Neuronal stem cell (in vitro differentiated cells): ENCODE results near the gene MYO5A.

Experiments
- DNase-seq: peaks from one replicate; pipeline ENCODE4 v3.0.0-alpha.2; 2013; ENCODE audit warnings: low spot score
- H2AFZ ChIP-seq: one replicate; pipeline ENCODE4 v1.6.1; 2013; ENCODE audit warnings: mild to moderate bottlenecking, low read length, inconsistent platforms
- H2AK5ac ChIP-seq: 2 replicates; pipeline ENCODE4 v1.6.1; 2013; ENCODE audit warnings: low read depth, mild to moderate bottlenecking, inconsistent platforms, low read length, moderate library complexity, mixed read lengths
- H2BK120ac ChIP-seq: 2 replicates; pipeline ENCODE4 v1.6.1; 2013; ENCODE audit warnings: low read depth, mild to moderate bottlenecking, inconsistent platforms, low read length, moderate library complexity, mixed read lengths
- H2BK12ac ChIP-seq: one replicate; pipeline ENCODE4 v1.6.1; 2013; ENCODE audit warnings: low read length, inconsistent platforms
- H2BK15ac ChIP-seq: 2 replicates; pipeline ENCODE4 v1.6.1; 2013; ENCODE audit warnings: mild to moderate bottlenecking, low read length, inconsistent platforms, mixed read lengths
- H2BK5ac ChIP-seq: one replicate; pipeline ENCODE4 v1.6.1; 2013; ENCODE audit warnings: inconsistent platforms, mild to moderate bottlenecking, low read length, moderate library complexity
- H3K14ac ChIP-seq: one replicate; pipeline ENCODE4 v1.6.1; 2013; ENCODE audit warnings: low read length, inconsistent platforms
- H3K18ac ChIP-seq: 2 replicates; pipeline ENCODE4 v1.6.1; 2013; ENCODE audit warnings: low read length, inconsistent platforms
- H3K23ac ChIP-seq: 2 replicates; pipeline ENCODE4 v1.6.1; 2013; ENCODE audit warnings: low read depth, mild to moderate bottlenecking, mixed read lengths, low read length, inconsistent platforms; ENCODE audit not compliant: poor library complexity
- H3K27ac ChIP-seq: replicated peaks from 3 replicates; pipeline ENCODE4 v1.5.1; 2013; ENCODE audit warnings: low read length, inconsistent platforms
- H3K27me3 ChIP-seq, 3 experiments: 2 replicates each; pipeline ENCODE4 v1.6.1; 2013; ENCODE audit warnings: low read length in 3 of 3, mild to moderate bottlenecking in 2 of 3, inconsistent platforms in 1 of 3, low read depth in 1 of 3, mixed read lengths in 1 of 3, moderate library complexity in 1 of 3; ENCODE audit not compliant: control insufficient read depth in 3 of 3, insufficient read depth in 3 of 3
- H3K36me3 ChIP-seq, 2 donors: replicated peaks in 1 of 2; 2 replicates each; pipeline ENCODE4 v1.6.1; 2013; ENCODE audit warnings: low read length in 2 of 2; ENCODE audit not compliant: control insufficient read depth in 2 of 2, insufficient read depth in 2 of 2
- H3K4ac ChIP-seq: 2 replicates; pipeline ENCODE4 v1.6.1; 2013; ENCODE audit warnings: inconsistent platforms, mild to moderate bottlenecking, low read length, moderate library complexity
- H3K4me1 ChIP-seq, 2 donors: 1 replicate in 1 of 2; 2 replicates in 1 of 2; pipeline ENCODE4 v1.6.1; 2013; ENCODE audit warnings: low read length in 2 of 2, low read depth in 1 of 2; ENCODE audit not compliant: control insufficient read depth in 2 of 2, insufficient read depth in 1 of 2
- H3K4me2 ChIP-seq: one replicate; pipeline ENCODE4 v1.6.1; 2013; ENCODE audit warnings: mild to moderate bottlenecking, low read length, inconsistent platforms; ENCODE audit not compliant: insufficient read depth, poor library complexity, severe bottlenecking
- H3K4me3 ChIP-seq, 2 donors: 2 replicates each; pipeline ENCODE4 v1.5.1; 2013; ENCODE audit warnings: low read length in 2 of 2, mild to moderate bottlenecking in 2 of 2, inconsistent platforms in 1 of 2, moderate library complexity in 1 of 2
- H3K79me1 ChIP-seq: one replicate; pipeline ENCODE4 v1.6.1; 2013; ENCODE audit warnings: low read depth, mild to moderate bottlenecking, inconsistent platforms, low read length, moderate library complexity
- H3K9ac ChIP-seq: one replicate; pipeline ENCODE4 v1.6.1; 2013; ENCODE audit warnings: mild to moderate bottlenecking, low read depth, low read length, inconsistent platforms; ENCODE audit not compliant: poor library complexity
- H3K9me3 ChIP-seq, 2 donors: replicated peaks in 1 of 2; 2 replicates each; pipeline versions ENCODE3 to v1.6.1; 2013; ENCODE audit warnings: low read length in 2 of 2, mild to moderate bottlenecking in 2 of 2, inconsistent platforms in 1 of 2, low read depth in 1 of 2, mixed read lengths in 1 of 2, moderate library complexity in 1 of 2; ENCODE audit not compliant: control insufficient read depth in 2 of 2, insufficient read depth in 1 of 2
- H4K8ac ChIP-seq: one replicate; pipeline ENCODE4 v1.6.1; 2013; ENCODE audit warnings: low read depth, mild to moderate bottlenecking, inconsistent platforms, low read length, moderate library complexity
- H4K91ac ChIP-seq: one replicate; pipeline ENCODE4 v1.6.1; 2013; ENCODE audit warnings: low read length, low read depth, mild to moderate bottlenecking, inconsistent platforms; ENCODE audit not compliant: poor library complexity
- WGBS, 2 donors: extraction: QIAGEN DNeasy Blood & Tissue Kit; methylation state at CpG; one replicate each; pipeline ENCODE4 v1.1.7; 2013; ENCODE audit warnings: missing lambda C conversion rate in 2 of 2, mixed read lengths in 1 of 2; ENCODE audit not compliant: insufficient read length in 2 of 2, insufficient replicate concordance in 1 of 2; ENCODE audit errors: extremely low coverage in 2 of 2; 5-methylcytosine and 5-hydroxymethylcytosine counted together

MYO5A gene

GRCh38 chr15:52520421-52520820 is 8.3 kb downstream of the MYO5A start:
- Histone ChIP-seq H3K23ac (no peak overlapping the region), H2BK120ac (no peak overlapping the region)

DNA sequence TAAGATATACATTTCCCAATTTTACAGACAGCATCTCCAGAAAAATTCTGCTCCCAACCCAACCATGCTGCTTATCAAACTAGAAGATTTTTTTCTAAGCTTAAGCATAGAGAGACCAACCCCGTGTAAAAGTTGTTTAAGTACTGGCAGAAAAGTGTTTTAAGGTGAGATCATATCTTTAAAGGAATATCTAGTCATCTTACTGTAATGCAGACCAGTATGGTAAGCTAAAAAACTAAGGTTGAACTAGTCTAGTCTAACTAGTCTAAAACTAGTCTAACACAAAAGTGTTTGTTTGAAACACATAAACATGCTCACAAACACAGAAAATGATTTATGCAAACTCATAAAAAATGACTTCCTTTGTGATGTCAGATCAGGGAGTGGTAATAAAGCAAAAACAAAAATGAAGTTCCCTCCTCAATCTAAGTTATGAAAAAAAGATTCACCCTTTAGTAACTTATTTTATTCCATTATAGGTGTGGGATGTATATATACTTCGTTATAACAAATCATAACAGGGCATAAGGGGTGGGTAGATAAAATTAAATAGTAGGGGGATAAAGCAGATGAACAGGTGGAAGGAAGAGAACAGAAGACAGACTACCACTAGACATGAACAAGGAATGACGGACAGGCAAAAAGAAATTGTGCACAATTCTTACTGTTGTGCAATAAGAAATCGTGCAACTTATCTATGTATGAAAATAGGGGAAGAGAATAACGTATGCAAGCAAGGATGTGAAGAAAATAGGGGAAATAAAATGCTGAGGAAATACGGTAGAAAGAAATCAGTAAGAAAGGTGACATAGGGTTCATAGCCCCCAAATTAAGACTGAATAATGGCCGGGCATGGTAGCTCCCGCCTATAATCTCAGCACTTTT is 10.0 kb downstream of the MYO5A start:
- Histone ChIP-seq H3K79me1 (peaks cover 2% of the 10 kb centered on the region), H2BK15ac (no peak overlapping the region), H3K4me2 (no peak overlapping the region), H3K4me3 (no peak overlapping the region), H3K4ac (no peak overlapping the region), H3K27ac (no peak overlapping the region), H2BK12ac (no peak overlapping the region), H3K4me1 (peaks cover 0 to 5% of the 10 kb centered on the region in 2 donors), H3K27me3 (no peaks in the 10 kb centered on the region), H3K14ac (no peak overlapping the region), H2AK5ac (no peak overlapping the region), H4K8ac (no peak overlapping the region), H3K23ac (no peak overlapping the region), H3K9me3 (no peaks in the 10 kb centered on the region), H4K91ac (no peak overlapping the region), H2BK120ac (no peak overlapping the region), H3K9ac (no peak overlapping the region), H2AFZ (no peak overlapping the region), H2BK5ac (no peak overlapping the region), H3K36me3 (no peaks in the 10 kb centered on the region), H3K18ac (no peak overlapping the region)
- WGBS, 2 donors: no CpG with 5 or more reads among the region's 8 CpGs
- no peak for DNase-seq

More at GRCh38 chr15:52520421-52520820, 8.3 kb downstream of the MYO5A start:
- Histone ChIP-seq H3K18ac (no peak overlapping the region), H3K4me2 (no peak overlapping the region), H2AK5ac (no peak overlapping the region), H3K14ac (no peak overlapping the region), H2BK12ac (no peak overlapping the region), H2BK5ac (no peak overlapping the region), H3K9ac (no peak overlapping the region), H3K79me1 (peaks cover 2% of the 10 kb centered on the region), H4K91ac (no peak overlapping the region), H3K4me1 (peaks cover 0 to 5% of the 10 kb centered on the region in 2 donors), H4K8ac (no peak overlapping the region), H3K4me3 (no peak overlapping the region), H2AFZ (no peak overlapping the region), H3K4ac (no peak overlapping the region), H3K27me3 (no peaks in the 10 kb centered on the region), H2BK15ac (no peak overlapping the region), H3K9me3 (no peaks in the 10 kb centered on the region), H3K27ac (no peak overlapping the region), H3K36me3 (no peaks in the 10 kb centered on the region)
- no peak for DNase-seq

GRCh38 chr15:52517014-52517413 is 11.7 kb downstream of the MYO5A start:
- Histone ChIP-seq H3K27me3 (no peaks in the 10 kb centered on the region), H3K4me2 (no peak overlapping the region), H3K18ac (no peak overlapping the region), H3K4ac (no peak overlapping the region), H3K4me3 (no peak overlapping the region), H4K91ac (no peak overlapping the region), H3K79me1 (peaks cover 2% of the 10 kb centered on the region), H2AFZ (no peak overlapping the region), H2AK5ac (no peak overlapping the region), H2BK120ac (no peak overlapping the region), H3K27ac (no peak overlapping the region), H2BK5ac (no peak overlapping the region), H3K23ac (no peak overlapping the region), H3K9me3 (no peaks in the 10 kb centered on the region), H2BK12ac (no peak overlapping the region), H3K36me3 (no peaks in the 10 kb centered on the region), H2BK15ac (no peak overlapping the region), H3K9ac (no peak overlapping the region), H3K4me1 (peaks cover 0 to 2% of the 10 kb centered on the region in 2 donors), H3K14ac (no peak overlapping the region), H4K8ac (no peak overlapping the region)
- no CpG with 5 or more reads among the region's 1 CpG for WGBS, 2 donors
- DNase-seq: no peak

GRCh38 chr15:52515343-52515742 is 13.3 kb downstream of the MYO5A start:
- H2BK120ac ChIP-seq: no peak overlapping the region
- H2BK12ac ChIP-seq: no peak overlapping the region
- H2AFZ ChIP-seq: no peak overlapping the region
- no peak overlapping the region for H3K27ac ChIP-seq
- no peak overlapping the region for H2BK5ac ChIP-seq
- H3K4me2 ChIP-seq: no peak overlapping the region
- no peak overlapping the region for H2AK5ac ChIP-seq
- H4K91ac ChIP-seq: no peak overlapping the region
- no peak overlapping the region for H3K4ac ChIP-seq
- H3K36me3 ChIP-seq: no peaks in the 10 kb centered on the region
- no peaks in the 10 kb centered on the region for H3K9me3 ChIP-seq
- no peaks in the 10 kb centered on the region for H3K27me3 ChIP-seq
- no CpG with 5 or more reads among the region's 2 CpGs for WGBS, 2 donors
- H3K14ac ChIP-seq: no peak overlapping the region
- H3K79me1 ChIP-seq: peaks cover 2% of the 10 kb centered on the region
- no peak overlapping the region for H3K18ac ChIP-seq
- DNase-seq: no peak
- no peak overlapping the region for H3K23ac ChIP-seq
- no peak overlapping the region for H3K4me3 ChIP-seq
- no peak overlapping the region for H2BK15ac ChIP-seq
- H3K9ac ChIP-seq: no peak overlapping the region
- peaks cover 0 to 4% of the 10 kb centered on the region in 2 donors for H3K4me1 ChIP-seq
- H4K8ac ChIP-seq: no peak overlapping the region
